Measurements from ENCODE around the gene TMEM255B.
"Not testable (repeated sequence)": the region's sequence is repeated elsewhere in the genome, so short reads cannot be mapped to it uniquely, and the experiment has no call there.

Gene TMEM255B

GRCh38 chr13:113758651-113759524 is at the start of gene TMEM255B:
TSS of gene TMEM255B (plus strand) at chr13:113759226. CDS start at chr13:113759270, 44 bp downstream.
- peak; percentile 63 for DNase-seq (ENCODE audit: low spot score)

DNA sequence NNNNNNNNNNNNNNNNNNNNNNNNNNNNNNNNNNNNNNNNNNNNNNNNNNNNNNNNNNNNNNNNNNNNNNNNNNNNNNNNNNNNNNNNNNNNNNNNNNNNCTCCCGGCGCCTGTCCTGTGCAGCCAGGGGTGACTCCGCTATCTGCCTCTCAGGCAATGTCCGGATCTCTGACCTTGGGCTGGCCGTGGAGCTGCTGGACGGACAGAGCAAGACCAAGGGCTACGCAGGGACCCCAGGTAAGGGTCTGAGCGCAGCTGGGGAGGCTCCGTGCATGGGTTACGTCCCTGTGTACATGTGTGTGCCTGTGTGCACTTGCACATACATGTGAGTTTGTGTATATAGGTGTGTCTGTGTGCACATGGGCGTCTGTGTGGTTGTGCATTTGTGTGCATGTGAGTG is 36.1 kb upstream of the TMEM255B start:
- DNase-seq (ENCODE audit: low spot score) = no peak

DNA sequence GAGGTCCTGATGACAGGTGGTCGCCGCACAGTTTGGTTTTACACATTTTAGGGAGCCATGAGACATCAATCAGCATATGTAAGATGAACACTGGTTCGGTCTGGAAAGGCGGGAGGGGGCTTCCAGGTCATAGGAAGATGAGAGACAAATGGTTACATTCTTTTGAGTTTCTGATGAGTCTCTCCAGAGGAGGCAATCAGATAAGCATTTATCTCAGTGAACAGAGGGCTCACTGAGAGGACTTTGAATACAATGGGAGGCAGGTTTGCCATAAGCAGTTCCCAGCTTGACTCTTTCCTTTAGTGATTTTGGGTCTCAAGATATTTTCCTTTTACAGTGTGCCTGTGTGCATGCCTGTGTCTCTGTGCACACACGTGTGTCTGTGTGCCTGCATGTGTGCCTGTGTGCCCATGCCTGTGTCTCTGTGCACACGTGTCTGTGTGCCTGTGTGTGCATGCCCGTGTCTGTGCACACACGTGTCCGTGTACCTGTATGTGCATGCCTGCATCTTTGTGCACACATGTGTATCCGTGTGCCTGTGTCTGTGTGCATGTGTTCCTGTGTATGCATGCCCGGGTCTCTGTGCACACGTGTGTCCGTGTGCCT is 35.5 kb upstream of the TMEM255B start:
- DNase-seq (ENCODE audit: low spot score) = no peak

DNA sequence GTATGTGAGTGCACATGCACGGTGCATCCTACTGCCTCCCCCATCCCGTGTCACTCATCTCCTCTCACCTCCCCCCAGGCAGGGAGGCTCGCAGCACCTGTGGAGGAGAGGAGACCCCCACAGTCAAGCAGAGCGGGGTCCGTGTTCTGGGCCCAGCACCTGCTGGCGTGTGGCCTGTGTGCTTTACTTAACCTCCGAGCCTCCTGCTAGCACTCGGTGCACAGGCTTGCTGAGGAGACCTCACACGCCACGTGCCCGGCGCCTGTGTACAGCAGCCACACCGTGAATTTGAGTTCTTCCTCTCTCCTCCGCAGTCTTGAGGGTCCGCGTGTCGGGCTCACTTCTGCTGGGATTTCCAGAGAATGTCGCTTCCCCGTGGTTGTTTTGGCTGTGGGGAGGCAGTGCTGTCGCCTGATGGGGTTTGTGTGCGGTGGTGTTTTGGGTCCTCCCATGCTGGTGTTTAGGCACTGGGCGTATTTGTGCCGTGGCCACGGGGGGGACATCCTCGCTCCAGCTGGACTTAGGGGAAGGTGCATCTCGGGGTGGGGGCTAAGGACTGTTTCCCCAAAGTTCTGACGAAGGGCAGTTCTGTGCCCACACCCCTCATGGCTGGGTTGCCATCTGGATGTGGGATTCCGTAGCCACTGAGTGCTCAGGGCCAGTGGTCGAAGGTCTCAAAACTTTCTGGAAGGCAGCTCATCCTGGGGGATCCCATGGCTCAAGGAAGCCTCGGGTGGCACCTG is 34.8 kb upstream of the TMEM255B start:
- DNase-seq (ENCODE audit: low spot score) = no peak

DNA sequence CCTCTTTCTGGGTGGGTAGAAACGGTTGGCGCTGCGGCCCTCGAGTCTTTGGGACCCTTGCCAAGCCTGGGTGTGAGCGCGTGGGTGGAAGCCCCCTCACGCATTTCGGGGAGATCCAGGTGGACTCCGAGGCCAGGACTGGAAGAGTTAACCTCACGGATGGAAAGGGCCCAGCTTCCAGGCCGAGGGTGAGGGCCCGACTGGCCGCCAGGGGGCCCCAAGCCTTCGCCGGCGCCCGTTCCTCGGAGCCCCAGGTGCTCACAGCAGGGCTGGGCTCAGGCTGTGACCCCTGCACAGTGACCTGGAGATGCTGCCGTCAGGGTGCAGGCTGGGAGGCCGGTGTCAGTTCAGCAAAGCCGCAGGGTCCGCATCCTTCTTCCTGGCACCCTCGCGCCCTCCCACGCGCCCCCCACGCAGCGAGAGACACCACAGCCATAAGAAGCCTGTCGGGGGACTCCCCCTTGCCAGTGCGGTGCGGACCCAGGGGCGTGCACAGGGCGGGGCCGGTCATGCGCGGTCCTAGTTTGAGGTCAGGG is 34.2 kb upstream of the TMEM255B start:
- peak; percentile 79 for DNase-seq (ENCODE audit: low spot score)

DNA sequence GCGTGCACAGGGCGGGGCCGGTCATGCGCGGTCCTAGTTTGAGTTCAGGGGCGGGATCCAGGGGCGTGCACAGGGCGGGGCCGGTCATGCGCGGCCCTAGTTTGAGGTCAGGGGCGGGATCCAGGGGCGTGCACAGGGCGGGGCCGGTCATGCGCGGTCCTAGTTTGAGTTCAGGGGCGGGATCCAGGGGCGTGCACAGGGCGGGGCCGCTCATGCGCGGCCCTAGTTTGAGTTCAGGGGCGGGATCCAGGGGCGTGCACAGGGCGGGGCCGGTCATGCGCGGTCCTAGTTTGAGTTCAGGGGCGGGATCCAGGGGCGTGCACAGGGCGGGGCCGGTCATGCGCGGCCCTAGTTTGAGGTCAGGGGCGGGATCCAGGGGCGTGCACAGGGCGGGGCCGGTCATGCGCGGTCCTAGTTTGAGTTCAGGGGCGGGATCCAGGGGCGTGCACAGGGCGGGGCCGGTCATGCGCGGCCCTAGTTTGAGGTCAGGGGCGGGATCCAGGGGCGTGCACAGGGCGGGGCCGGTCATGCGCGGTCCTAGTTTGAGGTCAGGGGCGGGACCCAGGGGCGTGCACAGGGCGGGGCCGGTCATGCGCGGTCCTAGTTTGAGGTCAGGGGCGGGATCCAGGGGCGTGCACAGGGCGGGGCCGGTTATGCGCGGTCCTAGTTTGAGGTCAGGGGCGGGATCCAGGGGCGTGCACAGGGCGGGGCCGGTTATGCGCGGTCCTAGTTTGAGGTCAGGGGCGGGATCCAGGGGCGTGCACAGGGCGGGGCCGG is 33.5 kb upstream of the TMEM255B start:
- DNase-seq (ENCODE audit: low spot score) = not testable (repeated sequence)

GRCh38 chr13:113726106-113726821 is 32.8 kb upstream of the TMEM255B start:
- DNase-seq (ENCODE audit: low spot score) = not testable (repeated sequence)

- no peak for DNase-seq (ENCODE audit: low spot score)
Observed at GRCh38 chr13:113726961-113727411, 32.0 kb upstream of the TMEM255B start.

DNA sequence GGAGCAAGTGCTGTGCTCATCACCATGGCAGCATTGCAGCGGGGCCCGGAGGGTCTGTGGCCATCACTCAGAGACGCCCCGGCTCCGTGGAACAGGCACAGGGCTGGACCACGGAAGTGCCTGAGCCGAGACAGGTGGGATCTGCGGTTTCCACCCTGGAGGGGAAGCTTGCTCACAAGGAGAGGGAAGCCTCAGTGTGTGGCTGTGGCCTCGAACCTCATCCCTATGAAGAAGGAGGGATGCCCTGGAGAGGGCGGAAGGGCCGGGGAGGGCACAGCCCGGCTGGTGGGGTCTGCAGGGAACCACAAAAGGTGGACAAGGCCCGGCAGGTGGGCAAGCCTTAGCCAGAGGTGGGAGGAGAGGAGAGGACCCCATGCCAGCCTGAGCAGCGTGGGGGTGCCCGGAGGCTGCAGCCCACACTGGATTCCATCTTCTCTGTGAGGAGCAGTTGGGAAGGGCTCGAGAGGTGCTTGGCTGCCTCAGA is 30.4 kb upstream of the TMEM255B start:
- no peak for DNase-seq (ENCODE audit: low spot score)

DNA sequence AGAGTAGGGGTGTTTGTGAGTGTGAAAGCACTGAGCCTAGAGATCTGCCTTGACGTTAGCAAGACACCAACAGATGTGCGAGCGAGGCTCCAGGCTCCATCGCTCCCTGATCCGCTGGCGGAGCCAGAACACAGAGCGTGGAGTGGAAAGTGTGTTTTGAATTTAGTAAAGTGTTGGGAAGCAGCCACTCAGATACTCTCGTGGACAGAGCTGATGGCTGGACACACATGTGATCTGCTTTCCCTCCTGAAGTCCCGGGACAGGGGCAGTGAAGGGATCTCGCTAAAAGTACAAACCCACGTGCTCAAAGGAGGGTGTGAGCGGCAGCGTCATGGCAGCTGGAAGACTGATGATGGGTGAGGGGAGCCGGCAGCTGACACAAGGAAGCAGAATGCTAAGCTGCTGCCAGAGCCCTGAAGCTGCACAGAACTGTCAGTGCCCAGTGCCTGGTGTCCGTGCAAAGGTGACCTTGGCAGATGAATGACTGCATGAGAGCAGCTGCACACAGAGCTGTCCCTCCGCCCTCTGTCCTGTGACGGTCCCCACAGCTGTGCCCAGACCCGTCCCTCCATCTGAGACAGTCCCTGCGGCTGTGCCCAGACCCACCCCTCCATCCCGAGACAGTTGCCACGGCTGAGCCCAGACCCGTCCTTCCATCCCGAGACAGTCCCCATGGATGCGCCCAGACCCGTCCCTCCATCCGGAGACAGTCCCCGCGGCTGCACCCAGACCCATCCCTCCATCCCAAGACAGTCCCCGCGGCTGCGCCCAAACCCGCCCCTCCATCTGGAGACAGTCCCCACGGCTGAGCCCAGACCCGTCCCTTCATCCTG is 29.6 kb upstream of the TMEM255B start:
- no peak for DNase-seq (ENCODE audit: low spot score)

DNA sequence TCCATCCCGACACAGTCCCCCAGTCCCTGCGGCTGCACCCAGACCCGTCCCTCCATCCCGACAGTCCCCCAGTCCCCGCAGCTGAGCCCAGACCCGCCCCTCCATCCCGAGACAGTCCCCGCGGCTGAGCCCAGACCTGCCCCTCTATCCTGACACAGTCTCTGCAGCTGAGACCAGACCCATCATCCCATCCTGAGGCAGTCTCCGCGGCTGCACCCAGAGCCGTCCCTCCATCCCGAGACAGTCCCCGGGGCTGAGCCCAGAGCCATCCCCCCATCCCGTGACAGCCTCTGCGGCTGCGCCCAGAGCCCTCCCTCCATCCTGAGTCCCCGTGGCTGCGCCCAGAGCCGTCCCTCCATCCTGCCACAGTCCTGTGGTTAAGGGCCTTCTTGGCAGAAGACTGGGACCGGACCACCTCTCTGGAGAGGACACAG is 28.8 kb upstream of the TMEM255B start:
- no peak for DNase-seq (ENCODE audit: low spot score)

DNA sequence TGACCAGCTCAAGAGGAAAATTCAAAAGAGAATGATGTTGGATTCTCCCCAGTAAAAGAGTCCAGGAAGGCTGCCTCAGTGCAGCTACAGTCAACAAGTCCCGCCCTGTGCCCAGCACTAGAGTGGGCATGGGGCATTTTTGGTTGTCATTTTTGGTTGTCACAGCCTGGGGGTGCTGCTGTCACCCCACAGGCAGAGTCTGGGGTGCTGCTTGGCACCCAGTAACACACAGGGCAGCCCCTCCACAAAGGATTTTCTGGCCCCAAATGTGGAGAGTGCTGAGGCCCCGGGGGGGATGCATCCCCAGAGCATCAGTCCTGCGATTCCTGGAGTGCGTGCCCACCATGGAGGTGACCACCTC is 28.2 kb upstream of the TMEM255B start:
- DNase-seq (ENCODE audit: low spot score) = no peak

GRCh38 chr13:113731192-113732175 is 27.5 kb upstream of the TMEM255B start:
- DNase-seq (ENCODE audit: low spot score) = no peak

GRCh38 chr13:113732176-113732960 is 26.7 kb upstream of the TMEM255B start:
- no peak for DNase-seq (ENCODE audit: low spot score)

DNA sequence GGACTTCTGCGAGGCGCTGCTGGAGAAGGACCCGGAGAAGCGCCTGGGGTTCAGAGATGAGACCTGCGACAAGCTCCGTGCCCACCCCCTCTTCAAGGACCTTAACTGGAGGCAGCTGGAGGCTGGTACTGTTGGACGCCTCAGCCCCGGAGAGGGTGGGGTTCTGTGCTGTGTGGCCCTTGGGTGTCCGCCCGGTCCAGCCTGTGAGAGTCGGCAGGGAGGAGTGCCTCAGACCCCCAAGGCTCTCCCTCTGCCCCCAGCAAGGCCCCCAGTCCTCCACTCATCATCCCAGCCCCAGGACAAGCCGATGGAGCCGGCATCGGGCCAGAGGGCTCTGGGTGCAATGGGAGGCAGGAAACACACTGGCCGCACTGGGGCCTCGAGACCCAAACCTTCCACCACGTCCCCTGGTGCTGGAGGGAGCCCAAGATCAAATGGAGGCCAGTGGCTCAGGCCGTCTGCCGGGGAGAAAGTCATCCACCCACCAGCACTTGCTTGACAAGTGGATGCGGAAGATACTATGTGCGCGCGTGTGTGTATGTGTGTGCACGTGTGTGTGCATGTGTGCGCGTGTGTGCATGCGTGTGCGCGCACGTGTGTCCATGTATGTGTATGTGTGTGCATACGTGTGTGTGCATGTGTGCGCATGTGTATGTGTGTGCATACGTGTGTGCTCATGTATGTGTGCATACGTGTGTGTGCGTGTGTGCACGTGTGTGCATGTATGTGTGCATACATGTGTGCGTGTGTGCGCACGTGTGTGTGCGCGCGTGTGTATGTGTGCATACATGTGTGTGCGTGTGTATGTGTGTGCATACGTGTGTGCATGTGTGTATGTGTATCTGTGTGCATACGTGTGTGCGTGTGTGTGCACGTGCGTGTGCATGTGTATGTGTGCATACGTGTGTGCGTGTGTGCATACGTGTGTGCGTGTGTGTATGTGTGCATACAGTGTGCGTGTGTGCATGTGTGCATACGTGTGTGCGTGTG is 25.8 kb upstream of the TMEM255B start:
- no peak for DNase-seq (ENCODE audit: low spot score)

DNA sequence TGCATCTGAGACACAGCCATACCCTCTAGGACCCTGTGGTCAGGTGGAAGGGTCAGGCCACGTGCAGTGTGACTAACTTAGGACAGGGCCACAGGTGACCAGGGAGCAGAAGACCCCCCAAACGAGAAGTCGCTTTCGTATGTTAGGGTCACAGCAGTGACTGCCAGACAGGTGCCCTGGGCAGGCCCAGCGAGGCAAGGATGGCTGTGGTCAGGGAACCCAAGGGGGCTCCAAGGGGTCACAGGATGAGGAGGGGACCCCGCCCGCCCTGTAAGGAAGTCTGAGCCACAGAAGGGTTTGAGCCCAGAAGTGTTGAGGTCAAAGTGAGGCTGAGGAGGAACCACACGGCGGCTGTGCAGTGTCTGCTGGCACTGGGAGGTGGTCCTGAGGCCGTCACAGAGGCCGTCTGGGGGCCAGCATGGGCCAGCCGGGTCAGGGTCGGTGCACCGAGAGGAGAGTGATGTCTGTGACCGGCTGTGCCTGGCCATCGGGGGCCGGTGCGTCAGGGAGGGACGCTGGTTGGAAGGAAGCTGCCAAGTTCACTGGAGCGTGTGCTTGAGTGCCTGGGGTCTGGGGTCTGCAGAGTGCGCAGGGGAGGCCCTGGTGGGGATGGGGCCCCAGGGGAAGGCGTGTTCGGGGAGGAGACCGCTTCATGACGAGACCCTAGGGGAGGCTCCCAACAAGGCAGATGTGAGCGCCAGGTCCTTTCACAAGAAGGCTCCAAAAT is 24.8 kb upstream of the TMEM255B start:
- DNase-seq (ENCODE audit: low spot score) = no peak
